Measurements from ENCODE around the gene EZH1.

The EZH1 gene

GRCh38 chr17:42709561-42709960 lies 35.3 kb downstream of the EZH1 start:
- DNase-seq (ENCODE audit: low spot score) = no peak

- DNase-seq (ENCODE audit: low spot score) = no peak
Observed at GRCh38 chr17:42708588-42708987, 36.3 kb downstream of the EZH1 start.

GRCh38 chr17:42706732-42707131 lies 38.1 kb downstream of the EZH1 start:
- no peak for DNase-seq (ENCODE audit: low spot score)

GRCh38 chr17:42704837-42705494 lies 39.9 kb downstream of the EZH1 start:
- no peak for DNase-seq (ENCODE audit: low spot score)

GRCh38 chr17:42704490-42704836 lies 40.4 kb downstream of the EZH1 start:
- no peak for DNase-seq (ENCODE audit: low spot score)

GRCh38 chr17:42702446-42702845 lies 42.4 kb downstream of the EZH1 start:
- DNase-seq (ENCODE audit: low spot score) = no peak

- DNase-seq (ENCODE audit: low spot score) = no peak
Observed at GRCh38 chr17:42700586-42701289, 44.1 kb downstream of the EZH1 start.

GRCh38 chr17:42699415-42699740 lies 45.5 kb downstream of the EZH1 start:
- DNase-seq (ENCODE audit: low spot score) = no peak

- DNase-seq (ENCODE audit: low spot score) = no peak
Observed at GRCh38 chr17:42698736-42699414, 46.0 kb downstream of the EZH1 start.

- no peak for DNase-seq (ENCODE audit: low spot score)
Observed at GRCh38 chr17:42697108-42697811, 47.6 kb downstream of the EZH1 start.

- no peak for DNase-seq (ENCODE audit: low spot score)
Observed at GRCh38 chr17:42695500-42695899, 49.3 kb downstream of the EZH1 start.

- no peak for DNase-seq (ENCODE audit: low spot score)
Observed at GRCh38 chr17:42694524-42694923, 50.3 kb downstream of the EZH1 start.

- DNase-seq (ENCODE audit: low spot score) = no peak
Observed at GRCh38 chr17:42692489-42692888, 52.4 kb downstream of the EZH1 start.

GRCh38 chr17:42691021-42691545 lies 53.8 kb downstream of the EZH1 start:
- DNase-seq (ENCODE audit: low spot score) = no peak

- no peak for DNase-seq (ENCODE audit: low spot score)
Observed at GRCh38 chr17:42690596-42690995, 54.2 kb downstream of the EZH1 start.

GRCh38 chr17:42687707-42688320 lies 57.0 kb downstream of the EZH1 start:
- DNase-seq (ENCODE audit: low spot score) = no peak

- DNase-seq (ENCODE audit: low spot score) = no peak
Observed at GRCh38 chr17:42686520-42687128, 58.2 kb downstream of the EZH1 start.

GRCh38 chr17:42685831-42686230 lies 59.0 kb downstream of the EZH1 start:
- no peak for DNase-seq (ENCODE audit: low spot score)

GRCh38 chr17:42684929-42685556 lies 59.8 kb downstream of the EZH1 start:
- DNase-seq (ENCODE audit: low spot score) = no peak

GRCh38 chr17:42683407-42684034 lies 61.3 kb downstream of the EZH1 start:
- DNase-seq (ENCODE audit: low spot score) = no peak
